Stimulated activated CD8-positive, alpha-beta memory T cell treated with anti-CD3 and anti-CD28 coated beads, Interleukin-15, amount 100 ng/mL, for 24 hours (primary cell): ENCODE data around the gene CHAC2.
"Not testable (repeated sequence)": the region's sequence is repeated elsewhere in the genome, so short reads cannot be mapped to it uniquely, and the experiment has no call there.

ENCODE experiments used
- DNase-seq: peaks from one replicate; pipeline ENCODE4 v3.0.0-alpha.2; 2020; ENCODE audit warnings: low read depth

Gene CHAC2

DNA sequence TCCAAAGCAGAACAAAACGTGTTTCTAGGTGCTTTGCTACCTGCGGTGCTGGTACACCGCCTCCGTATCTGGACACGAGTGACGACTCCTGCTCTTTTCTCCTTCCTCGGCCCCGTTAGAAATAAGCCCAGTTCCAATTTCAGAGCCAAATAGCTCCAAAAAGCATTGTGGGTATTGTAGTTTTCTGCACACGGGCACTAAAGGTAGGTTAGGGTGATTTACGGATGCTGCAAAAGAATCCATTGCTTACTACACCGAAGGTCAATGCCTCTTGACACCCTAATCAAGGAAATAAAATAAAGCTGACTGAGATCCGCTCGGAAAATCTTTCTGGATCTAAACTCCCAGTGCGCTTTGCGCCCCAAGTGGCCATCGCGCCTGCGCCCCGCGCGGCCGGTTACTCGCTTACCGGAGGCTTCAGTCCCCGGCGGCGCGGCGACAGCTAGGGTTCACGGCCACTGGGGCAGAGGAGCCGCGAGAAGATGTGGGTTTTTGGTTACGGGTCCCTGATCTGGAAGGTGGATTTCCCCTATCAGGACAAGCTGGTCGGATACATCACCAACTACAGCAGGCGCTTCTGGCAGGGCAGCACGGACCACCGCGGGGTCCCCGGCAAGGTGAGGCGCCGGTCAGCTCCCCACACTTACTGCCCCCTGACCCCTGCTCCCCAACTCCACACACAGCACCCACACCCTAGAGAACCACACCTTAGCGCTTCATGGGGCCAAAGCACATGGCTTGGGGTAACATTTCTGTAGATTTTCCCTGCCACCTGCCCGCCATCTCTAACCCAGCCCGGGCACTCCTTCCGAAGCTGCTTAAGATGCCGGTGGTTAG, at the start of gene CHAC2:
Gene CHAC2, plus strand, starts transcription at position 400 of the 837 bp plus-strand sequence. Its CDS starts 83 bp downstream, at position 483.
- DNase-seq: peak; percentile 71

DNA sequence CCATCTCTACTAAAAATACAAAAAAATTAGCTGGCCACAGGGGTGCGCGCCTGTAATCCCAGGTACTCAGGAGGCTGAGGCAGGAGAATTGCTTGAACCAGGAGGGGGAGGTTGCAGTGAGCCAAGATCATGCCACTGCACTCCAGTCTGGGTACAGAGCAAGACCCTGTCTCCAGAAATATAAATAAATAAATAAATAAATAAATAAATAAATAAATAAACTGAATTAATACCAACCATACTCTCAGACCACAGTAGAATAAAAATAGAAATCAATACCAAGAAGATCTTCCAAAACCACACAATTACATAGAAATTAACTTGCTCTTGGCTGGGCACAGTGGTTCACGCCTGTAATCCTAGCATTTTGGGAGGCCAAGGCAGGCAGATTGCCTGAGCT, 46.7 kb upstream of the CHAC2 start:
- DNase-seq: not testable (repeated sequence)

DNA sequence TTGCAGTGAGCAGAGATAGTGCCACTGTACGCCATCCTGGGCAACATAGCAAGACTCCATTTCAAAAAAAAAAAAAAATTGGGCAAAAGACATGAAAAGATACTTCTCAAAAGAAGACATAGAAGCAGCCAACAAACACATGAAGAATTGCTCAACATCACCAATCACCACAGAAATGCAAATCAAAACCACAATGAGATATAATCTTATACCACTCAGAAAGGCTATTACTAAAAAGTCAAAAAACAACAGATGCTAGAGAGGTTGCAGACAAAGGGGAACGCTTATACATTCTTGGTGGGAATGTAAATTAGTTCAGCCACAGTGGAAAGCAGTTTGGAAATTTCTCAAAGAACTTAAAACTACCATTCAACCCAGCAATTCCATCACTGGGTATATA, 43.1 kb upstream of the CHAC2 start:
- DNase-seq: no peak

DNA sequence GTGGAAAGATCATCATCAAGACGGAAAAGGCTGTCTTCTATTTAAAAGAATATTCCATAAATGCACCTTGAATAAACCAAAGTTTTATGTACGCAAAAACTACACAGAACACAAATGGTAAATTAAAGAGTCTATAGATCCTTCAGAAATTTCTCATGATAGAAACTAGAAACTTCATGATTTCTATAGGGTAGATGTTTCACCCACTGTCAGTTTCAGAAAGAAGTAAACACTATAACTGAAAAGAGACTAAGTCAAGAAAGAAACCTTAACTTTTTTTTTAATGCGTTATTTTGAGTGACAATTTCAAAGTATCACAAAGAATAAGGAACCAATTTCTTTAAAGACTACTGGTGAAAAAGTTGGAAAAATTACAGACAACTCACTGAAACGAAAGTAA, 41.9 kb upstream of the CHAC2 start:
- no peak for DNase-seq

DNA sequence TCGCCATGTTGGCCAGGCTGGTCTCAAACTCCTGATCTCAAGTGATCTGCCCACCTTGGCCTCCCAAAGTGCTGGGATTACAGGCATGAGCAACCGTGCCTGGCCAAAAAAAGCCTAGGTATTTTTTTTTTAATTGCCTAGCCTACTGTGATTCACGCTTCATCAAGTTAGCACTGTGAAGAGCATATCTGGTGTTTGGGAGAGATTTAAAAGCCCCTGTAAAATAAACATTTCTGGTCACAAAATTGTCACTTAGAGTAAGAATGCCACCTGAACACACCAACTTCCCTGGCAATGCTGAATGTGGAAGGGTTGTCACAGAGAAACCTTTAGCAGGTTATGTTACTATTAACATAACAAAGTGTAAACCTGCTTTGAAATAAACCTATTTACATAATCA, 39.7 kb upstream of the CHAC2 start:
- no peak for DNase-seq

DNA sequence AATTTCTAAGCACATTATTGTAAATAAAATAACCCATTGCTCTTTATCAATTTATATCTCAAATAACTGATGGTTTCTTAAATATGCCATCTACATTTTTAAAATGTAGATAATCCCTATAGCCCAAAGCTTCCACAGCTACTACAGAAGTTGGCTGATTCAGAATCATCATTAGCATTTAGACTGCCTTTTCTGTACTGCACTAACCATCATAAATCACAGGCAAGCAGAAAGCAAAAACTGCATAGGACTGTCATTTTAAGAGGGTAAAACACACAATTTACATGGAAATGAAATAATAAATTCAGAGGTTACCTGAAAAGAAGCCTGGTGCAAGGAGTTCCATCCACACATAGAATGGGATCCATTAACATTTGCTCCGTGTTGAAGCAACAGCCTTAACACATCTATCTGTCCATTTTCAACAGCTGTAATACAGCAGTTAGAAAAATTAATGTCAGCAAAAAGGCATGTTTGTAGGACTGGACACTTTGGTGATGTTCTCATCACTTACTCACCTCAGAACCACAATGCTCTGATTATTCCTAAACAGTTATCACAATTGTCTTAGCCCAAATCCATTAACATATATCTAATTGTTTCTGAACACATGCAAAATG, 38.4 kb upstream of the CHAC2 start:
- no peak for DNase-seq

DNA sequence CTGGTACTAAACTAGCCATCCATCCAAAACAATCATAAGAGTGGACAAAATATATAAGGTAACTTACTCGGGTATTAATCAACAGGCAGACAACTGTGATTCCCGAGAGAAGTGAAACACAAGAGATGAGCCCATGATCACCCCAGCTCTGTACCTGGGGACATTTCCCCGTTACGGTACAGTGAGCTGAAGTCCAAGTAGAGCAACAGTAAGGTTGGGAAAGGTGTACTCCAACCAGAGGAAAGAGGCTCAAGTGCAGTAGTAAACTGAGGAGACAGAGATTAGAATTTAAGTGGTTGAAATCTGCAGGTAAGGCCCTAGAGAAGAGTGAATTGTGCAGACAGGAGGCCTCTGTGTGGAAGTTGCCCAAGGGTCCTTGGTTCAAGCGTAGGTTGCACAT, 30.5 kb upstream of the CHAC2 start:
- DNase-seq: no peak

DNA sequence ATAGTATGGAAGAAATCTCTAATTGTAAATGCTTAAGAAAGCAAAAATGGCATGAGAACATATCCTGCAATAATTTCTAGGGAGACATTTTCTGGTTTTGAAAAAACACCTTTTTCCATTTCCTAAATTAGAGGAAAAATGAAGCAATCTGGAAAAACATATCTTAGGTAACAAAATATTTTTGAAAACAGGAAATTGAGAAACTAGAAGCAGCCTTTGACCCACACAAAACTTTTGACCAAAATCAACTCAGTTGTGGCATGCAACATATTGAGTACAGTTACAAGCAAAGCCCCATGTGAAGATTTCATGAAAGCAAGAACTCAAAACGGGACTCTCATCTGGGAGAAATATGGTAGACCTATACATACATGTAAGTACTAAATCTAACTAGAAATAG, 28.6 kb upstream of the CHAC2 start:
- DNase-seq: no peak

DNA sequence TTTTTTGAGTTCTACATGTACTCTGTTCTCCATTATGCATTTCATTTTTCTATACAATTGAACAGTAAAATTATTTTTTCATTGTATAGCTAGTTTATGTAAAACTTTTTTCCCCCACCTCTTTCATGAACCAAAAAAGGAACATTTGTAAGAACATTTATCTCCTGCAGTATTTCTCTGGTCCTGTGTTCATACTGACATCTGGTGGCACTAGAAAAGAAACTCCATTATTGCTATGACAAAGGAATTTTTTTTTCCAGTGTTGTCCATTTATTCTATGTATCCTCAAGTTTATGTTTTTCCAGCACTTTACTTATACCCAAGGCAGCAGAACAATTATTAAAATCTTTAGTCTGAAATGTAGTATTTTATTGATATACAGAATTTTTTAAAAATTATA, 27.4 kb upstream of the CHAC2 start:
- DNase-seq: no peak

DNA sequence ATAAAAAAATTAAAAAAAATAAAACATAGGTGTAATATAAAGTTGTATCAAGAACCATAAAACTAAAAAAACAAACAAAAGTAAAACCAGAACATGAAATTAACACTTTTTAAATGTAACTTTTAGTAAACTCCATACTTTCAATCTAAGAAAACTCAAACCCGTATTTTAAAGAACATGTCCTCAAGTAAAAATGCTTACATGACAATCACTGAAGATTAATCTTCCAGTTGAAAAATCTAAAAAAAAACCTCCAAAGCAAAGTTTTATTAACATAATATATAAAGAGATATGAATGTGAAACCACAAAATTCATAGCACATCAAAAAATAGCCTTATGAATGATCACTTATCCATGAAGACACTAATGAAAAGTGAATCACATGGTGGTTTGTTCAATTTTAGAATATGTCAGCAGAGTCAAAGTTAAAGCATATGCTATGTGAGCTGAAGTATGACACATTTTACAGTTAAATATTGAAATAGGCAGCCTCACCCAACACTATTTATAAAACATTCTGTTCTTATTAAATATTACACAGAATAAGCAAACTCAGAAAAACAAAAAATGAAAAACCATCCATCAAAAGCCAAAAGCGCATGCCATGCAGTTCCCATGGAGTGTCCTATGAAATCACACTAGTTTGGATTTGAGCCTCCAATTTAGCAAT, 23.1 kb upstream of the CHAC2 start:
- DNase-seq: no peak

DNA sequence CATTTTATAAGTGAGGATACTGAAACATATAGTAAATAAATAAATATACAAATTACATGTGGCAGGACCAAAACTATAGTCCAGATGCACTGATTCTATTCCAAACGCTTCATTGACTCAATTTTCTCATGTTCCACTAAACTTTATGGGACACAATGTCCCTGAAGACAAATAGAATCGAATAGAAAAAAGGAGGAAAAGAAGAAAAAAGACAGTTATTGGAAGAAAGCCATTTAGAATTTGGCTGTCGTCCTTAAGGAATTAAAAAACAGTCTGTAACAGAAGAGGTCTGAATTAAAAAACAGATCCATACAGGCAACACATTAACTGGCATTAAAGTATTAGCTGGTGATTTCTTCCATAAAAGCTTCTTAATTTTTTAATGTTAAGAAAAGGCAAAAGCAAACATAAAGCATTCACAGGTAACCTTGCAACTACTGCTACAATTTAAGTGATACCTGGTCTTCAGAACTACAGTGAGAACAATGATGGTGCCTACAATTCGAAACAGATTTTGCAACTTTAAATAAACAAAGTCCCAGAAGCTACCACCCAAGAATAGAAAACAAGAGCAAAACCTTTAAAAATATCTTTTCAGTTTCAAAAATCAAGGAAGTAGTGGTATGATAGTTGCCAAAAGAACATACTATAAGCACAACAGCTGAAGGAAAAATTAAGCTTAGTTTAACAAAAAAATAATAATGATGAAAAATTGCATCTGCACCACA, 17.4 kb upstream of the CHAC2 start:
- no peak for DNase-seq

DNA sequence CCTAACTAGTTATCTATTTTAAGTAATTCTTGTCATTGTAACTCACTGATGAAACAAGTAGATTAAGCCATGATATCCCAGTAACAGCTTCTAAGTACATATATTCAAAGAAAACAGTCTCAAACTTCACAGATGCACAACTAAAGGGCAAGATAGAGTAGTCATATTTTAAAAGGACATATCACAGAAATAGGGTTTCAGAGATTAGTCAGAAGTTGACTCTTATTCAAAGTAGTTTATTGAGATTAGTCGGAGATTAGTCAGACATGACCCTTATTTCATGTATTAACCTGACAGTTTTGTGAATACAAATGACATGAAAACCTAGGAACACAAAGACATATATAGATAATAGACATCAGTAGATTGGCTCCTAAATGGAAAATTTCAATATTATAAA, 15.9 kb upstream of the CHAC2 start:
- DNase-seq: no peak

DNA sequence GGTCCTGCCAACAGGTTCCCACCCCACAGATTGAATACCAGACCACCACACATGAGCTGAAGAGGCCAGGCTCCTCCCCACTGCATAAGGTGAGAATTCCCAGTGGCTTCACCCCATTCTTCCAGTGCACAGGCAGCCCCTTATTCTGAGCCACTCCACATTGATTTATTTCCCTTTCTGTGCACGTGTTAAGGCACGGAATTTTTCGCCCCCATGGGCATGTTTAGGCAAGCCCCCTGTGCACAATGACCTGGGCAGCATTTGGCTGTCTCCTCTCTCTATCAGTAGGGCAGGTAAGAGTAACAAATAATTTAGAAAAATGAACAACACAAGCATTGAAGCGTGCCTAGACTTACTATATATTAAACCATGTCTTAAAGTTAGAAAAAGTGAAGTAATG, 15.2 kb upstream of the CHAC2 start:
- DNase-seq: no peak

DNA sequence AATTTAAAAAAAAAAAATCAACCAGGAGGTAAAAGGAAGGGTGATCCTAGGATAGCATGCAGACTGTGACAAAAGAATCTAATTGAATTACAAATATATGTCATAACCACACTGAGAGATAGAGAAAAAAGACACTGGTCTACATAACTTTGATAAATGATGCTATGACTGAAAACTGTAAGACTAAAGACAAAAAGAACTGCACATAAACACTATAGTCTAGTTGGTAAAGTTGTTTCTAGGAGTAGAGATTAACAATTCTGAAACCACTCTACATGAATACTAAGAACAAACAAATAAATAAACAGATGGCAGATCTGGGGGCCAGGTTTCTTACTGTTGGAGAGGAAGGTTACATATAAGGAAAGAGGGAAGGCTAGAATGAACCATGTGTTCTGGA, 14.6 kb upstream of the CHAC2 start:
- DNase-seq: no peak

DNA sequence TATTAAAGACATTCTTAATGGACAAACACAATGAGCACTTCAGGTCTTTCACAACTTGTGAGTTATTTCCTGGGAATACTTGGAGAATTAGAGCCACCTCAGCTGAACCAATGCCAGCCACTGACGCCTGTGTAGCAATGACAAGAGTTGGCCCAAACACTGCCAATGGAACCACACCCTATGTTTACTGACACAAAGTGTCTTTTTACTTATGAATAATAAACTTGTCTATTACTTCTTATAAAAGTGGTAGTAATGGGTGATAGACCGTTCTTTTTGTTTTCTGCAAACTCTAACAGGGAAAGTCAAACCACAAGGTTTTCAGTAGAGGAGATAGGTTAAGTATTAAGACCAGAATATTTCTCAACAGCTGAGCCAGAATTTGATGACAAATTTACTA, 12.5 kb upstream of the CHAC2 start:
- DNase-seq: no peak

DNA sequence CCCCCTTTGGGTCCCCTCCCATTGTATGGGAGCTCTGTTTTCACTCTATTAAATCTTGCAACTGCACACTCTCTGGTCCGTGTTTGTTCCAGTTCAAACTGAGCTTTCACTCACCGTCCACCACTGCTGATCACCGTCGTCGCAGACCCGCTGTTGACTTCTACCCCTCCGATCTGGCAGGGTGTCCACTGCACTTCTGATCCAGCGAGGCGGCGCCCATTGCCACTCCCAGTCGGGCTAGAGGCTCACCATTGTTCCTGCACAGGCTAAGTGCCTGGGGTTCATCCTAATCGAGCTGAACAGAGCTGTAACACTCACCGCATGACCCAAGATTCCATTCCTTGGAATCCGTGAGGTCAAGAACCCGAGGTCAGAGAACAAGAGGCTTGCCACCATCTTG, 11.0 kb upstream of the CHAC2 start:
- DNase-seq: no peak

DNA sequence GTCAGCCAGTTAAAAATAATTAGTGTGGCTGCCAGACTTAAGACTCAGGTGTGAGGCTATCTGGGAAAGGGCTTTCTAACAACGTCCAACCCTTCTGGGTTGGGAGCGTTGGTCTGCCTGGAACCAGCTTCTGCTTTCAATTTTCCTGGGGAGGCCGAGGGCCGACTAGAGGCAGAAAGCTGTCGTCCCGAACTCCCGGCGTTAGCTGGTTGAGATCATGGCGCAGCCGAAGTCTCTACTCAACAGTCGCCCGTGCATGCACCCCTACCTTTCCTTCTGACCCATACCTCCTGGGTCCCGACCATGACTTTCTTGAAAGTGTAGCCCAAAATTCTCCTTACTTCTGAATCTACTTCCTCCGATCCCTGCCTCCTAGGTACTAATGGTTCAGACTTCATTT, 10.4 kb upstream of the CHAC2 start:
- not testable (repeated sequence) for DNase-seq

DNA sequence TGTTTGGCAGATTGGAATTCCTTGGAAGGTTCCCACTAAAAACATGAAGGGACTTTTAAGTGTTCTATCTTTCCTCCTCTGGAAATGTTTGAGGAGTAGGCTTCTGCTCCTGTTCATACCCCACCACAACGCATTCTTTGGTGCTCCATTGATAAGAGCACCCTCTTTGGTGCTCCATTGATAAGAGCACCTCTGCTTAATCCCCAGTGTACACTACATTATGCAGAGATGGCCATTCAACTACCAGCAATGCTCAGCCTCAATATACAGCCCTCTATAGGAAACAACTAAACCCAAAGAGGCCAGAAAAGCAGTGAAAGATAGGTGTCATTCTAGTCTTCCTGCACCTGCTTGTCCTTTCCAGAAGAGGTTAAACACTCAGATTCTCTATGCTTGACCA, 1.8 kb upstream of the CHAC2 start:
- DNase-seq: no peak

DNA sequence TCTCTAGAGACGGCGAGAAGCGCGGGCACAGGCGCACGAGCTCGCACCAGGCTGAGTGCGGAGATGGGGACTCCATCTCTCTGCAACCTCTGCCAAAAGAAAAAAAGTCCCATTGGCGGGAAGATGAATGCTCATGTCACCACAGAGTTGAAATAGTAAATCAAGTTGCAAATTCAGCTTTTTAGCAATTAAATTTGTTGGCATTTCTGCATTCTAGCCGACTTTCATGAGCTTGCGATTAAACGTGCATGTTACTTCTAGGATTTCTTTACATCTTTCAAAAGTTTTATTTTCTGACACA, 588 bp downstream of the CHAC2 start:
- DNase-seq: no peak

DNA sequence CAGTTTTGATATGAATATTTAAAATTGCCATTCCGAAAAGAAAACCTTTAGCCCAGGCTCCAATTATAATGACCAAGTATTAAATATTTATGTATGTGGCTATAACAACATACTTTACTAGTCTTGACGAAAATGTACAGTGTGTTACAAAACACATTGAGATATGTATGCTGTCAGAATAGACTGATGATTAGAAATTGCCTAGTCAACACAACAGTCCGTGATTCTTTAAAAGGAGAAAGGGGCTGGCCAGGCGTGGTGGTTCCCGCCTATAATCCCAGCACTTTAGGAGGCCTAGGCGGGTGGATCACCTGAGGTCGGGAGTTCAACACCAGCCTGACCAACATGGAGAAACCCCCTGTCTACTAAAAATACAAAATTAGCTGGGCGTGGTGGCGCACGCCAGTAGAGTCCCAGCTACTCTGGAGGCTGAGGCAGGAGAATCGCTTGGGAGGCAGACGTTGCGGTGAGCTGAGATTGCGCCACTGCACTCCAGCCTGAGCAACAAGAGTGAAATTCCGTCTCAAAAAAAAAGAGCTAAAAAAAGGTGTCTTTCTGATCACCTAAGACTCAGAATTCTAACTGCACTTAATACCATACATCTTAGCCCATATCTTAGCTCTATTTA, 1.8 kb downstream of the CHAC2 start:
- DNase-seq: no peak

DNA sequence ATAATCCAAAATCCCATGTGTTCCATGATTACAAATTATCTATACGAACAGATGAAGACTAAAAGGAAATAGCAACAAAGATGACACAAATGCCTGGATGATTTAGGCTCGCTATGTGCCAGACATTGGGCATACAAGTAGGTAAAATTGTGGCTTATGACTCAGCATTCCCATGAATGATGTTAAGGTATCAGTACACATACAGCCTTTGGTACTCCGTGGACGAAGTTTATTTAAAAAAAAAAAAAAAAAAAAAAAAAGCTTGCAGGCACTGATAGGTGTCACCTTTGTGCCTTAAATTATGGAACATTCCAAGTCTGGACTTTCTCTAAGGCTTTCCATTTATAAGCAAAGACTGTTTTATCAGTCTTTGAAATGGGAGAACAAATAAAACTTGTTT, 2.7 kb downstream of the CHAC2 start:
- no peak for DNase-seq

DNA sequence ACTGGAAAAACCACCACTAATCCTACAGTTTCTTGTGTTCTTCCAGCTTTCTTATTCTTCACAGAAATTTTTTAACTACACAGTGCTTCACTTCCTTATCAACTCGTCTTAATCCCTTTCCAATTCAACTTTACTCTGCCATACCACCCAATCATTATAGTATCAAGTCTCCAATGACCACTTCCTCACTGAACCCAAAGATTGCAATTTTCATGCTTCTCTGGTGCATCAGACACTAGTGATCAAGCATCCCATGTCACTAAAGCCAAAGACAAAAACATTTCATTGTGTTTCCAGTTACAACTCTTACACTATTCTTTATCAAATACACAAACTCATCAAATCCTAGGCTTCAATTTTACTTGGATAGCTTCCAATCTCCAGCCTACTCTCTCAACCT, 9.5 kb downstream of the CHAC2 start:
- no peak for DNase-seq
